ENCODE data around the gene SPECC1L. TPM values are rescaled to one million over a fixed set of nuclear protein-coding genes. Genes with fewer than 3 reads are reported as not detected.

Gene SPECC1L
- total and polyA plus RNA-seq, 2 of the 8 experiments (the other 6 are each of a cell fraction or from before 2014, with no cell fraction given): 15.7 to 61.6 TPM

DNA sequence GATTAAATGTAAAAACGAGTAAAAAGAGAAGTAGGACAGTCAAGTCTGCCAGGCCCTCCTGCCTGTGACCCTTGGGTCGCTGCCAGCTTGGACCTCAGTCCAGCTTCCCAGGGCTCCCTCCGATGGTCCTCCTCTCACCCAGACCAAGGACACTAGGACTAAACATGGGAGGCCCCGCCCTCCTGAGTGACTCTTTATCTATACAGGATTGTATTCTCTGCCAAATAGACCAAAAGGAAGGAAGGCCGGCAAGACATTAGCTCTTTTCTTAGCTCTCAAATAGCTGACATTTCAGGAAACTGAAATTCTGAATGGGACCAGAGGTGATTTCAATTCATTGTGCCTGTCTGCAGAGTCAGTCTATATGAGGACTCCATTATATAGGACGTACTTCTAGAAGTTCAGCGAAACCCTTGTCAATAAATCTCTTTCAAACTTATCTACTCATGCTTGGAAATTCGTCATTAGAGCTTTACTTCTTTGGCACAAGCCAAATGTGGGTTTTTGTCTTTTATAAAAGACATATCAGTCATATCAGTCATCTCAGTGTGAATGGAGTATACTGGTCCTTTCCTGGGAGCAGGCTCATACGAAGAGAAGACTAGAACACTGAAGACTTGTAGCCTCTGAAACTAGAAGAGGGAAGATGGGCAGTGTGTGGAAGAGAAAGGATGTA lies 185.3 kb downstream of the SPECC1L start:
- Histone ChIP-seq H3K79me2 (ENCODE audit: control insufficient read depth in 1 of 2, insufficient read depth in 2 of 2, low read length in 2 of 2) (no peaks in the 10 kb centered on the region), H3K36me3 (ENCODE audit: control insufficient read depth in 2 of 4, insufficient read depth in 4 of 4, low read length in 3 of 4) (no peaks in the 10 kb centered on the region), H3K4ac (replicated peaks; ENCODE audit: insufficient read length, low read depth, low read length) (no peak overlapping the region), H2BK20ac (ENCODE audit: low read length) (no peak overlapping the region), H3K9me3 (ENCODE audit: insufficient read depth in 2 of 2, low read depth in 1 of 2, low read length in 1 of 2) (no peaks in the 10 kb centered on the region), H4K5ac (ENCODE audit: insufficient read length, low read depth, low read length) (no peak overlapping the region), H3K27ac (ENCODE audit: low read depth, low read length) (no peak overlapping the region), H3K4me1 (replicated peaks in 1 of 4; ENCODE audit: control insufficient read depth in 3 of 4, insufficient read depth in 4 of 4, low read length in 3 of 4) (peaks cover 0 to 4% (median 3%) of the 10 kb centered on the region in 4 experiments; a peak in 5 of 7 replicates), H2AFZ (ENCODE audit: low read length) (no peak overlapping the region), H3K79me1 (ENCODE audit: low read depth, low read length) (no peaks in the 10 kb centered on the region), H2BK12ac (ENCODE audit: low read depth, low read length) (no peak overlapping the region), H2AK5ac (ENCODE audit: low read depth, low read length) (no peak overlapping the region), H2BK15ac (ENCODE audit: low read length) (no peak overlapping the region), H4K20me1 (replicated peaks in 1 of 2; ENCODE audit: control insufficient read depth in 1 of 2, insufficient read depth in 2 of 2, low read length in 2 of 2) (no peaks in the 10 kb centered on the region), H2BK5ac (ENCODE audit: low read depth, low read length) (no peak overlapping the region), H3K23ac (ENCODE audit: insufficient read length) (no peak overlapping the region), H3K14ac (ENCODE audit: insufficient read length) (no peak overlapping the region), H3K27me3 (replicated peaks in 1 of 4; ENCODE audit: control insufficient read depth in 3 of 4, extremely low read depth in 1 of 4, insufficient read depth in 3 of 4, low read length in 3 of 4) (no peaks in the 10 kb centered on the region), H3K4me3 (ENCODE audit: extremely low read depth in 1 of 4, insufficient read depth in 2 of 4, low read depth in 3 of 4, low read length in 4 of 4) (no peak overlapping the region), H4K8ac (ENCODE audit: extremely low read depth, insufficient read depth, low read length) (no peak overlapping the region), H3K23me2 (ENCODE audit: low read depth, low read length) (no peaks in the 10 kb centered on the region), H3K56ac (replicated peaks; ENCODE audit: insufficient read length, low read depth, low read length) (no peak overlapping the region), H3K9ac (replicated peaks in 1 of 4; ENCODE audit: extremely low read depth in 1 of 4, low read depth in 3 of 4, low read length in 3 of 4) (no peak overlapping the region), H3K4me2 (ENCODE audit: insufficient read depth in 1 of 2, low read depth in 2 of 2, low read length in 2 of 2) (no peak overlapping the region), H2BK120ac (replicated peaks; ENCODE audit: low read depth, low read length) (no peak overlapping the region), H4K91ac (replicated peaks; ENCODE audit: insufficient read length, low read length) (no peak overlapping the region), H3K18ac (ENCODE audit: extremely low read depth, low read length) (no peak overlapping the region)
- no peak for FAIRE-seq
- WGBS, 2 experiments (ENCODE audit: extremely low coverage in 1 of 2, insufficient coverage in 1 of 2, insufficient read length in 1 of 2, insufficient replicate concordance in 2 of 2, low coverage in 1 of 2, low lambda C conversion rate in 2 of 2, missing lambda C conversion rate in 1 of 2): 86% methylated on average over 9 of the region's 9 CpGs; no CpG with 5 or more reads in 1 of the 2 experiments
- DNase-seq (ENCODE audit: low read depth in 1 of 2, low spot score in 2 of 2): no peak
- TF ChIP-seq TAF7 (optimal IDR thresholded peaks at IDR 0.05; ENCODE audit: borderline replicate concordance, low read depth, low read length): no peak
- TF ChIP-seq RBBP5 (IDR thresholded peaks at IDR 0.05; ENCODE audit: borderline replicate concordance, low read depth, low read length): no peak
- no peak for TF ChIP-seq HDAC2 (IDR thresholded peaks at IDR 0.05; ENCODE audit: borderline replicate concordance in 1 of 2, low read depth in 2 of 2, low read length in 2 of 2)
- TF ChIP-seq, protein P1, sequence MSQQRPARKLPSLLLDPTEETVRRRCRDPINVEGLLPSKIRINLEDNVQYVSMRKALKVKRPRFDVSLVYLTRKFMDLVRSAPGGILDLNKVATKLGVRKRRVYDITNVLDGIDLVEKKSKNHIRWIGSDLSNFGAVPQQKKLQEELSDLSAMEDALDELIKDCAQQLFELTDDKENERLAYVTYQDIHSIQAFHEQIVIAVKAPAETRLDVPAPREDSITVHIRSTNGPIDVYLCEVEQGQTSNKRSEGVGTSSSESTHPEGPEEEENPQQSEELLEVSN (IDR thresholded peaks at IDR 0.05): no peak
- no peak for TF ChIP-seq FOSL1 (IDR thresholded peaks at IDR 0.05; ENCODE audit: insufficient read depth, low read depth, low read length)
- TF ChIP-seq CTBP2 (IDR thresholded peaks at IDR 0.05; ENCODE audit: borderline replicate concordance, insufficient read depth, insufficient read length, low read length): no peak
- no peak for TF ChIP-seq POU5F1 (IDR thresholded peaks at IDR 0.05; ENCODE audit: low read depth, low read length)
- TF ChIP-seq SAP30 (IDR thresholded peaks at IDR 0.05; ENCODE audit: insufficient read depth, insufficient replicate concordance, low read length): no peak
- TF ChIP-seq JUND (IDR thresholded peaks at IDR 0.05; ENCODE audit: low read length): no peak
- no peak for TF ChIP-seq YY1 (IDR thresholded peaks at IDR 0.05; ENCODE audit: low read depth, low read length)
- TF ChIP-seq TAF1 (IDR thresholded peaks at IDR 0.05; ENCODE audit: low read depth, low read length): no peak
- TF ChIP-seq JUN (IDR thresholded peaks at IDR 0.05; ENCODE audit: low read depth, low read length): no peak
- POLR2A ChIA-PET (ENCODE audit: partially characterized antibody): interaction anchor here (1.1 to 1.2 kb wide), 2 partner anchors 21 to 39 kb away, joined by 3 to 4 read pairs; no protein-coding TSS in a partner anchor
- CTCF ChIA-PET (ENCODE audit: partially characterized antibody): interaction anchor here (0.6 to 3.7 kb wide), 9 partner anchors 12 to 71 kb away, joined by 3 to 12 read pairs (median 4); no protein-coding TSS in a partner anchor
